Neural cell (in vitro differentiated cells): ENCODE results near the gene TMEM80. TPM values are rescaled to one million over a fixed set of nuclear protein-coding genes. Genes with fewer than 3 reads are reported as not detected.

ENCODE experiments used
- H2AFZ ChIP-seq: fragments of 200-600, 300-800 bp; sonication (generic), shearing (Covaris generic); 2 replicates; pipeline ENCODE4 v1.6.0; 2014; ENCODE audit warnings: low read depth, mild to moderate bottlenecking, antibody characterized with exemption, low read length, moderate library complexity
- H3F3A ChIP-seq: fragments of 200-600 bp; shearing (Covaris generic); 2 replicates; pipeline ENCODE4 v1.6.1; 2016; ENCODE audit warnings: mild to moderate bottlenecking, moderate library complexity, mixed read lengths, antibody characterized with exemption, low read length; ENCODE audit not compliant: insufficient read depth, poor library complexity, severe bottlenecking
- H3K27ac ChIP-seq: fragments of 200-600, 300-800 bp; sonication (generic), shearing (Covaris generic); 2 replicates; pipeline ENCODE4 v1.5.1; 2014; ENCODE audit warnings: mild to moderate bottlenecking, low read length, moderate library complexity
- H3K27me3 ChIP-seq: fragments of 300-800, 200-600 bp; sonication (generic), shearing (Covaris generic); 2 replicates; pipeline ENCODE4 v1.6.0; 2014; ENCODE audit warnings: mild to moderate bottlenecking, low read depth, low read length, moderate library complexity; ENCODE audit not compliant: insufficient read depth
- H3K36me3 ChIP-seq: fragments of 300-800, 200-600 bp; sonication (generic), shearing (Covaris generic); 2 replicates; pipeline ENCODE4 v1.5.1; 2014; ENCODE audit warnings: mild to moderate bottlenecking, antibody characterized with exemption, low read length, moderate library complexity; ENCODE audit not compliant: insufficient read depth
- H3K4me2 ChIP-seq: fragments of 300-800, 200-600 bp; sonication (generic), shearing (Covaris generic); 2 replicates; pipeline ENCODE4 v1.6.0; 2014; ENCODE audit warnings: mild to moderate bottlenecking, low read length
- H3K4me3 ChIP-seq: fragments of 300-800, 200-600 bp; sonication (generic), shearing (Covaris generic); 2 replicates; pipeline ENCODE4 v1.5.1; 2014; ENCODE audit warnings: mild to moderate bottlenecking, low read length, moderate library complexity
- H3K79me2 ChIP-seq: fragments of 200-600 bp; shearing (Covaris generic); replicated peaks from 2 replicates; pipeline ENCODE4 v1.6.0; 2014; ENCODE audit warnings: mild to moderate bottlenecking, low read length, moderate library complexity; ENCODE audit not compliant: insufficient read depth
- H3K9ac ChIP-seq: fragments of 300-800, 200-600 bp; sonication (generic), shearing (Covaris generic); 2 replicates; pipeline ENCODE4 v1.6.1; 2016; ENCODE audit warnings: mild to moderate bottlenecking, low read length, mixed read lengths
- H3K9me2 ChIP-seq: fragments of 200-600 bp; shearing (Covaris generic); 2 replicates; pipeline ENCODE4 v1.6.1; 2016; ENCODE audit warnings: mild to moderate bottlenecking, low read length, mixed read lengths; ENCODE audit not compliant: insufficient read depth
- H3K9me3 ChIP-seq: fragments of 200-600, 300-800 bp; sonication (generic), shearing (Covaris generic); 2 replicates; pipeline ENCODE4 v1.6.1; 2016; ENCODE audit warnings: mild to moderate bottlenecking, mixed run types, low read length, moderate library complexity, mixed read lengths
- H4K20me1 ChIP-seq: fragments of 200-600 bp; shearing (Covaris generic); 2 replicates; pipeline ENCODE4 v1.6.1; 2016; ENCODE audit warnings: mild to moderate bottlenecking, mixed run types; ENCODE audit not compliant: insufficient read depth
- EP300 ChIP-seq: fragments of 450-650 bp; conservative IDR thresholded peaks from 2 replicates; pipeline ENCODE4 v1.6.1; 2014; ENCODE audit warnings: antibody characterized with exemption, mild to moderate bottlenecking, moderate library complexity; ENCODE audit not compliant: poor library complexity, severe bottlenecking
- EZH2 ChIP-seq: fragments of 200-600, 300-800 bp; shearing (Covaris generic), sonication (generic); IDR thresholded peaks from 2 replicates; pipeline ENCODE4 v1.6.1; 2014; ENCODE audit warnings: antibody characterized with exemption, low read length, borderline replicate concordance, mild to moderate bottlenecking; ENCODE audit not compliant: insufficient read depth, poor library complexity, severe bottlenecking
- MXI1 ChIP-seq: fragments of 450-650 bp; conservative IDR thresholded peaks from 2 replicates; pipeline ENCODE4 v1.6.1; 2014; ENCODE audit warnings: antibody characterized with exemption, mild to moderate bottlenecking; ENCODE audit not compliant: poor library complexity, severe bottlenecking
- POLR2AphosphoS5 ChIP-seq: IDR thresholded peaks from 2 replicates; pipeline ENCODE4 v1.6.1; 2012
- RAD21 ChIP-seq: fragments of 450-650 bp; conservative IDR thresholded peaks from 2 replicates; pipeline ENCODE4 v1.6.1; 2014; ENCODE audit warnings: antibody characterized with exemption, mild to moderate bottlenecking, moderate library complexity
- SMC3 ChIP-seq: fragments of 450-650 bp; conservative IDR thresholded peaks from 2 replicates; pipeline ENCODE4 v1.6.1; 2014; ENCODE audit warnings: antibody characterized with exemption, mild to moderate bottlenecking, moderate library complexity; ENCODE audit not compliant: poor library complexity
- TAF1 ChIP-seq: IDR thresholded peaks from 2 replicates; pipeline ENCODE4 v1.6.1; 2012; ENCODE audit warnings: low read depth
- polyA plus RNA-seq: library from polyadenylated mRNA; depleted of rRNA; stranded (reverse); fragments of >200 nt; gene quantifications from 2 replicates; pipeline ENCODE4 v1.2.3, GENCODE V29; 2014
- TF ChIP-seq, protein P1 (sequence below): IDR thresholded peaks from 2 replicates; pipeline ENCODE4 v1.6.1; 2012; ENCODE audit warnings: borderline replicate concordance
- TF ChIP-seq, protein P2 (sequence below): fragments of 450-650 bp; IDR thresholded peaks from 2 replicates; pipeline ENCODE4 v1.5.1; 2014; ENCODE audit warnings: antibody characterized with exemption, mild to moderate bottlenecking, moderate library complexity; ENCODE audit not compliant: poor library complexity, severe bottlenecking

Gene TMEM80
- polyA plus RNA-seq, 1 donor from 2014 or later = 23.1 TPM

DNA sequence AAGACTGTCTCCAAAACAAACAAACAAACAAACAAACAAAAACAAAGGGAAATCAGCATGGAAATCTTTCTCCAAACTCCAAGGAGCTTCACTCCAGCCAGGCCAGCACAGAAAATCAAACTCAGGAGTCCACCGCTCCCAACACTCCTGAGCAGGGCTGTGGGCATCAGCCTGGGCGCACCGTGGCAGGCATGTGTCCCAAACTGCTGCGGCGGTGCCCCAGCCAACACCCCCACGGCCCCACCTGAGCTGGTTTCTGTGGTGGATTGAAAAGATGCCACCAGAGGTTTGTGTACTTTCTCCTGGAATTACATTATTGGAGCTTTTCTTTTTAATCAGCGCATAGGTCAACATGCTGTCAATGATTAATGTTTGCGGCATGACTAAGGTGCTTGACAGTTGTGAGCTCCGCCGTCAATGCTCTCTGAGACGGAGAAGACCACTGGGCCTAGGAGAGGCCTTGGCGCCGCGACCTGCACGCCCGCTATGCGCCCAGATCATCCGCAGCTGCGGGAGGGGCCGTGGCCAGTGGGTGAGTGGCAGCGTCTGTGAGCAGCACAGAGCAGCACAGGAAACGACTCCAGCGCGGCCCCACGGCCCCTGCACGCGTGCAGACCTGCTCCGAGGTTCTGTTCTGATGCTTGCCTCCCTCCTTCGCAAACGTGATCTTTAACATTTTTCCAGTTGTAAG, 40.4 kb upstream of the TMEM80 start:
- TF ChIP-seq SMC3 = no peak
- TF ChIP-seq, protein P1, sequence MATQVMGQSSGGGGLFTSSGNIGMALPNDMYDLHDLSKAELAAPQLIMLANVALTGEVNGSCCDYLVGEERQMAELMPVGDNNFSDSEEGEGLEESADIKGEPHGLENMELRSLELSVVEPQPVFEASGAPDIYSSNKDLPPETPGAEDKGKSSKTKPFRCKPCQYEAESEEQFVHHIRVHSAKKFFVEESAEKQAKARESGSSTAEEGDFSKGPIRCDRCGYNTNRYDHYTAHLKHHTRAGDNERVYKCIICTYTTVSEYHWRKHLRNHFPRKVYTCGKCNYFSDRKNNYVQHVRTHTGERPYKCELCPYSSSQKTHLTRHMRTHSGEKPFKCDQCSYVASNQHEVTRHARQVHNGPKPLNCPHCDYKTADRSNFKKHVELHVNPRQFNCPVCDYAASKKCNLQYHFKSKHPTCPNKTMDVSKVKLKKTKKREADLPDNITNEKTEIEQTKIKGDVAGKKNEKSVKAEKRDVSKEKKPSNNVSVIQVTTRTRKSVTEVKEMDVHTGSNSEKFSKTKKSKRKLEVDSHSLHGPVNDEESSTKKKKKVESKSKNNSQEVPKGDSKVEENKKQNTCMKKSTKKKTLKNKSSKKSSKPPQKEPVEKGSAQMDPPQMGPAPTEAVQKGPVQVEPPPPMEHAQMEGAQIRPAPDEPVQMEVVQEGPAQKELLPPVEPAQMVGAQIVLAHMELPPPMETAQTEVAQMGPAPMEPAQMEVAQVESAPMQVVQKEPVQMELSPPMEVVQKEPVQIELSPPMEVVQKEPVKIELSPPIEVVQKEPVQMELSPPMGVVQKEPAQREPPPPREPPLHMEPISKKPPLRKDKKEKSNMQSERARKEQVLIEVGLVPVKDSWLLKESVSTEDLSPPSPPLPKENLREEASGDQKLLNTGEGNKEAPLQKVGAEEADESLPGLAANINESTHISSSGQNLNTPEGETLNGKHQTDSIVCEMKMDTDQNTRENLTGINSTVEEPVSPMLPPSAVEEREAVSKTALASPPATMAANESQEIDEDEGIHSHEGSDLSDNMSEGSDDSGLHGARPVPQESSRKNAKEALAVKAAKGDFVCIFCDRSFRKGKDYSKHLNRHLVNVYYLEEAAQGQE = no peak
- no peak for TF ChIP-seq MXI1
- no peak for TF ChIP-seq EZH2
- TF ChIP-seq TAF1 = no peak
- TF ChIP-seq, protein P2, sequence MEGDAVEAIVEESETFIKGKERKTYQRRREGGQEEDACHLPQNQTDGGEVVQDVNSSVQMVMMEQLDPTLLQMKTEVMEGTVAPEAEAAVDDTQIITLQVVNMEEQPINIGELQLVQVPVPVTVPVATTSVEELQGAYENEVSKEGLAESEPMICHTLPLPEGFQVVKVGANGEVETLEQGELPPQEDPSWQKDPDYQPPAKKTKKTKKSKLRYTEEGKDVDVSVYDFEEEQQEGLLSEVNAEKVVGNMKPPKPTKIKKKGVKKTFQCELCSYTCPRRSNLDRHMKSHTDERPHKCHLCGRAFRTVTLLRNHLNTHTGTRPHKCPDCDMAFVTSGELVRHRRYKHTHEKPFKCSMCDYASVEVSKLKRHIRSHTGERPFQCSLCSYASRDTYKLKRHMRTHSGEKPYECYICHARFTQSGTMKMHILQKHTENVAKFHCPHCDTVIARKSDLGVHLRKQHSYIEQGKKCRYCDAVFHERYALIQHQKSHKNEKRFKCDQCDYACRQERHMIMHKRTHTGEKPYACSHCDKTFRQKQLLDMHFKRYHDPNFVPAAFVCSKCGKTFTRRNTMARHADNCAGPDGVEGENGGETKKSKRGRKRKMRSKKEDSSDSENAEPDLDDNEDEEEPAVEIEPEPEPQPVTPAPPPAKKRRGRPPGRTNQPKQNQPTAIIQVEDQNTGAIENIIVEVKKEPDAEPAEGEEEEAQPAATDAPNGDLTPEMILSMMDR = no peak
- TF ChIP-seq RAD21 = no peak
- TF ChIP-seq EP300 = no peak
- TF ChIP-seq POLR2AphosphoS5 = no peak

DNA sequence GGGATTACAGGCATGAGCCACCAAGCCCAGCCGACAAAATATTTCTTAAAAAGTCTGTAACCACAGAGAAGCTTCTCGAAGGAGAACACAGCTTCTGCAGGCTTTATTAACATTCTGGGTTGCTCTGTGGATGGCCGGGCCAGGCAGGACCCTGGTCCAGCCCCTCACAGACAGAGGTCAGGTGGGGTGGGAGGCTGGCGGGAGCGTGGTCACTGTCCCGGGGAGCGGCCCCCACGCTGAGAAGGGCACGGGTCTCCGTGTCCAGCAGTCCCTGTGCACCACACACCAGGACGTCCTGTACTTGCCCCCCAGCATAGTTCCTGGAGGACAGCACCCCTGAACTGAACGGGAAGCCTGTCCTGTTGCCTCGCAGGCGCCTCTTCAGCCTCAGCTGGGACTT, 39.2 kb upstream of the TMEM80 start:
- H3K4me3 ChIP-seq = no peak overlapping the region

More for the DNA sequence above, 40.4 kb upstream of the TMEM80 start:
- Histone ChIP-seq H3K9ac (no peak overlapping the region), H3K27ac (no peak overlapping the region), H2AFZ (no peak overlapping the region), H3K4me2 (no peak overlapping the region), H3K36me3 (no peaks in the 10 kb centered on the region), H3K9me2 (no peaks in the 10 kb centered on the region), H3K27me3 (no peaks in the 10 kb centered on the region), H3K4me3 (no peak overlapping the region), H3K79me2 (no peaks in the 10 kb centered on the region), H3K9me3 (no peaks in the 10 kb centered on the region), H3F3A (no peaks in the 10 kb centered on the region), H4K20me1 (no peaks in the 10 kb centered on the region)

More for the DNA sequence above, 39.2 kb upstream of the TMEM80 start:
- Histone ChIP-seq H3K79me2 (no peaks in the 10 kb centered on the region), H3K9me3 (no peaks in the 10 kb centered on the region), H3K9ac (no peak overlapping the region), H3K27me3 (no peaks in the 10 kb centered on the region), H3F3A (no peaks in the 10 kb centered on the region), H3K9me2 (no peaks in the 10 kb centered on the region), H4K20me1 (no peaks in the 10 kb centered on the region), H3K4me2 (no peak overlapping the region), H3K27ac (no peak overlapping the region), H3K36me3 (no peaks in the 10 kb centered on the region), H2AFZ (no peak overlapping the region)
- no peak for TF ChIP-seq POLR2AphosphoS5
- TF ChIP-seq SMC3 = no peak
- no peak for TF ChIP-seq MXI1
- TF ChIP-seq, protein P2 = no peak
- TF ChIP-seq RAD21 = no peak
- TF ChIP-seq TAF1 = no peak
- no peak for TF ChIP-seq EZH2
- TF ChIP-seq, protein P1 = no peak
- no peak for TF ChIP-seq EP300
